GM12801 (cell line): ENCODE results near the gene UBE2I.

Experiments
- CTCF ChIP-seq: IDR thresholded peaks from one replicate; pipeline ENCODE4 v1.5.1; 2011; ENCODE audit warnings: control low read depth; ENCODE audit not compliant: insufficient read length; ENCODE audit errors: extremely low read depth

Gene UBE2I

DNA sequence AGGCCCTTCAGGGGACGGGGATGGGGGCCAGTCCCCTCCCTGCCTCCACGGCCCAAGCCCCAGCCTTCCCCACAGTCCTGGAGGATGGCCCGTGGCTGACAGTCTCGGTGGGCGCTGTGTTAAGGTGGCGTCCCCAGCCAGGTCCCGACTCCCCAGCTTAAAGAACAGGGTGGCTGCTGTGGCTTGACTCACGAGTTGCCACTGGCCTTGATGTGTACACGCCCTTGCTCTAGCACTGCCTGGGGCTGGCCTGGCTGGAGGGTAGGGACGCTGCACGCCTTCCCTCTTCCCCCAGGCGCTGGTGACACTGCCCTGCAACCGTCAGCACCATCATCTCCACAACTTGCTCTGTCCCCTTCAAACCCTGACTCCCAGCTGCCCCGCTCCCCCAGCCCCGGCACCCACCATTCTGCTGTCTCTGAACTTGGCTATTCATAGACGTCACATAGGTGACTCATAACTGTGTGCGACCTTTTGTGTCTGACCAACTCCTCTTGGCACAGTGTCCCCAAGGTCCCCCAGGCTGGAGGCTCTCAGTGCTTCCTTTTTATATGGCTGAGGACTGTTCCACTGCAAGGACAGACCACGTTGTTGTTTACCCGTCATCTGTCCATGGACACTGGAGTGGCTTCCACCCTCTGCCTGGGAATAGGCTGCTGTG, 48.6 kb downstream of the UBE2I start:
- TF ChIP-seq CTCF: no peak

GRCh38 chr16:1361685-1362360, 52.4 kb downstream of the UBE2I start:
- no peak for TF ChIP-seq CTCF

GRCh38 chr16:1362807-1363206, 53.4 kb downstream of the UBE2I start:
- no peak for TF ChIP-seq CTCF

DNA sequence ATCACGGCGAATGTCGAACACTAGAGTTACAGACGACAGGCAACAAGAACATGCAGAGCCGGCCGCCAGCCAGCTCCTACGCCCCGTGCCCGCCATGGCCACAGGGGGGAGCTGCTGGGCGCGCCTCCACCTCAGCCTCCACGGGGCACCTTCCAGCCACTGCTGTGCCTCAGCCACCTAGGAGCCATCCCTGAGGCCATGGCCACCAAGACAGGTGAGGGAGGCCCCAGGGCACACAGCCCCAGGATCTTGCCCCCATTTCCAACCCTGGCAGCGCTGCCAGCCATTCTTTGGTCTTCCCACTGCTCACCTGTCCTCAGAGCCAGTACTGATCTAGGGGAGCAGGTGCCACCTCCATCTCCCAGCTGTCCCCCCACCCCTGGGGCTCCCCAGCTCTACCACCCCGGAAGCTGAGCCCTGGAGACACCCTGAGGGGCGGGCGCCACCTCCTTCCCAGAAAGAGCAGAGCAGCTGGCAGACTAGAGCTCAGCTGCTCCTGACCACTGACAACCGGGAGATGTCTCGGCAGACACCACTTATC, 54.1 kb downstream of the UBE2I start:
- TF ChIP-seq CTCF: no peak

DNA sequence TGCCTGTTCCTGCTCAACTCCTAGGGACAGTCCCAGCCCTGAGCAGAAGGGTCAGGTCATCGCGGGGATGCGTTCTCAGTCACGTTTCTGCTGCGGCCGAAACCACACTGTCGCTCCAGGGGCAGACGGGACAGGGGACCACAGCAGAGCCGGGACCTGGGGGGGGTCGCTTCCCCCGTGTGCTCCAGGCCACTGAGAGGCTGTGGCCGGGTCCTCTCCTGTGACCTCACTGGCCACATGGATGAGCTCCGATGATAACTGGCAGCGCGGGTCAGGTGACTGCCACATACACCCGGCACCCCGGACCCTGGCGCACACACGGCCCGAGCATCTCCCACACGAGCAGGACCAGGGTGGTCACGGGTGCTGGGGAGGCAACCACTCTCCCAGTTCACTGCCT, 55.1 kb downstream of the UBE2I start:
- no peak for TF ChIP-seq CTCF

DNA sequence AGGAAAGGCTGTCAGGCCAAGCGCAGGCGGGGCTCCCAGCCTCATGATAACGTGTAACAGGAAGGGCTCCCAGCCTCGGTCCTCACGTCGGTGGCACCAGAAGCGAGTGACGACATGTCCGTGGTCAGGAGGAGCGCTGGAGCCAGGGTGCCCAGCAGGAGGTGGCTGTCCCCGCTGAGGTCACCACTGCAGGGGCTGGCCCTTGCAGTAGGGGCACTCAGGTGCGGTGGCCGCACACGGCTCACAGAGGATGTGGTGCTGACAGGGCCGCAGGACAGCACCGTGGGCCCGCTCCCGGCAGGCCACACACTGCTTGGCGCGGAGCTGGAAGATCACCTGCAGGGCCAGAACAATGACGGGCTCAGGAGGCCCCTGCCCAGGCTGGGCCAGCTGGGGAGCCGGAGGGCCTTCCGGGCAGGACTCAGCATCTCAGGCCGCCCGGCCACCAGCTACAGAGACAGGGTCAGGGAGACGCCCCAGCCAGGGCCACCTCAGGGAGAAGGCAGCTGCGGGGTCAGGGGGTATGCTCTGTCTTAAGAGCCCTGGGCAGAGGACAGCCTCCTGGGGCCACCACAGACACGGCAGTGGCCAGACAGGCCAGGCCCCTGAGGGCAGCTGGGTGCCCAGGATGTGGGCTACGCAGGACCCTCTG, 56.8 kb downstream of the UBE2I start:
- TF ChIP-seq CTCF: no peak

DNA sequence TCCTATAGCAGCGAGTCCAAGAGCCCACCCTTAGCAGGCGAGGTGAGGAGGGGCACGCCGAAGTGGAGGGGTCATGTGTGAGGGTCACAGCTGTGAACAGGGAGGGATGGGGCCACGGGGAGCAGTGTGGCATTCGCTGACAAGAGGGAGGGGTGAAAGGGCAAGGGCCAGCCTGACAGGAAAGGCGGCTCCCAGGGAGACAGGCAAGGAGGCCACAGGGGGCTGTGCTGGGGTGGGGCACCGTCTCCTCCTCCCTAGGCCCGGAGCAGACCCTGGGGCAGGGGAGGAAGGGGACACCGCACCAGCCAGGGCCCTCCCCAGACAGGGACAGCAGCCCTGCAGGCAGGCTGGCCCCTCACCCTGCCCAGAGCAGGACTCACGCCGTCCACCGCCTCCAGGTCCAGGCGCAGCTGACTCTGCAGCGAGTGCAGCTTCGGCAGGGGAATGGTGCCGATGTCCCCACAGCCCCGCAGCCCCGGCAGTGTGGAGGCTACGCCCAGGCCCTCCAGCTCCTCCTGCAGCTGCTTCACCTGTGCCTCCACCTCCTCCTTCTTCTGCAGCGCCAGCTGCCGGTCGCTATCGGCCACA, 57.4 kb downstream of the UBE2I start:
- TF ChIP-seq CTCF: no peak
